ENCODE data around the gene ANKRD22. TPM values are rescaled to one million over a fixed set of nuclear protein-coding genes. Genes with fewer than 3 reads are reported as not detected.

ANKRD22 gene
- total RNA-seq, 2 experiments from 2014 or later, result not detected

DNA sequence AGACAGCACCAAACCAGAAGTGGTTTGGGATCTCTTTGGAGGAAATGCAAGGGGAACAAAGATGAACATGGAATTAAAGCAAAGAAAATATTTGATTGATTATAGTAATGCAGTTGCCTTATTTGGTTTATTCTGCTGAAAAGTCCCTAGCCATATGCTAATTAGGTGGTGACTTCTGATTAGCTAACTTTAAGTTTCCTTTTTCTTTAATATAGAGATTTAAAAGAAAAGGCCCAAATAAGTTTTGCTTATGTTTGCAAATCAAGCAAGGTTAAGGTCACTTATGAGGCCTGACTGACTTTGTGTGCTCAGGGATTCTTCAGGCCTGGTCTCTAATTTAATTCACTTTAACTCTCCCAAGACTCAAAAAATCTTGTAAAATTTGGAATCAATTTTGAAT lies 6.2 kb upstream of the ANKRD22 start:
- ChIA-PET POLR2A (interaction anchor here (0.7 kb wide), 1 partner anchor 779 kb away, joined by 3 read pairs; no protein-coding TSS in a partner anchor), CTCF (interaction anchor here (1.0 kb wide), 1 partner anchor 22 kb away, joined by 3 read pairs; no protein-coding TSS in a partner anchor)
- TF ChIP-seq, protein P1, sequence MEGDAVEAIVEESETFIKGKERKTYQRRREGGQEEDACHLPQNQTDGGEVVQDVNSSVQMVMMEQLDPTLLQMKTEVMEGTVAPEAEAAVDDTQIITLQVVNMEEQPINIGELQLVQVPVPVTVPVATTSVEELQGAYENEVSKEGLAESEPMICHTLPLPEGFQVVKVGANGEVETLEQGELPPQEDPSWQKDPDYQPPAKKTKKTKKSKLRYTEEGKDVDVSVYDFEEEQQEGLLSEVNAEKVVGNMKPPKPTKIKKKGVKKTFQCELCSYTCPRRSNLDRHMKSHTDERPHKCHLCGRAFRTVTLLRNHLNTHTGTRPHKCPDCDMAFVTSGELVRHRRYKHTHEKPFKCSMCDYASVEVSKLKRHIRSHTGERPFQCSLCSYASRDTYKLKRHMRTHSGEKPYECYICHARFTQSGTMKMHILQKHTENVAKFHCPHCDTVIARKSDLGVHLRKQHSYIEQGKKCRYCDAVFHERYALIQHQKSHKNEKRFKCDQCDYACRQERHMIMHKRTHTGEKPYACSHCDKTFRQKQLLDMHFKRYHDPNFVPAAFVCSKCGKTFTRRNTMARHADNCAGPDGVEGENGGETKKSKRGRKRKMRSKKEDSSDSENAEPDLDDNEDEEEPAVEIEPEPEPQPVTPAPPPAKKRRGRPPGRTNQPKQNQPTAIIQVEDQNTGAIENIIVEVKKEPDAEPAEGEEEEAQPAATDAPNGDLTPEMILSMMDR (IDR thresholded peaks at IDR 0.05), result no peak
- ATAC-seq (ENCODE audit: poor library complexity) (no peak), DNase-seq (no peak)
- Mint-ChIP-seq H3K9me3 (no peaks in the 10 kb centered on the region), H3K27me3 (no peaks in the 10 kb centered on the region), H3K4me3 (no peak overlapping the region), H3K36me3 (ENCODE audit: low read depth) (no peaks in the 10 kb centered on the region), H3K4me1 (ENCODE audit: low read depth) (no peaks in the 10 kb centered on the region), H3K27ac (no peak overlapping the region)
- H3K4me3 ChIP-seq (ENCODE audit: low read length), result no peak overlapping the region
- no peak overlapping the region for H3K27ac ChIP-seq (ENCODE audit: low read depth in 1 of 2, low read length in 2 of 2)
- intact Hi-C loops (cut with DNase I, micrococcal nuclease), result no loop called here
- no peaks in the 10 kb centered on the region for H3K36me3 ChIP-seq (ENCODE audit: insufficient read depth, low read length)
- H3K9me3 ChIP-seq (ENCODE audit: control insufficient read depth in 1 of 2, insufficient read depth in 1 of 2, low read length in 2 of 2), result no peaks in the 10 kb centered on the region
- H3K27me3 ChIP-seq (ENCODE audit: control insufficient read depth in 1 of 2, insufficient read depth in 2 of 2, low read length in 2 of 2), result no peaks in the 10 kb centered on the region
- H3K4me1 ChIP-seq (ENCODE audit: insufficient read depth, low read length), result no peaks in the 10 kb centered on the region

DNA sequence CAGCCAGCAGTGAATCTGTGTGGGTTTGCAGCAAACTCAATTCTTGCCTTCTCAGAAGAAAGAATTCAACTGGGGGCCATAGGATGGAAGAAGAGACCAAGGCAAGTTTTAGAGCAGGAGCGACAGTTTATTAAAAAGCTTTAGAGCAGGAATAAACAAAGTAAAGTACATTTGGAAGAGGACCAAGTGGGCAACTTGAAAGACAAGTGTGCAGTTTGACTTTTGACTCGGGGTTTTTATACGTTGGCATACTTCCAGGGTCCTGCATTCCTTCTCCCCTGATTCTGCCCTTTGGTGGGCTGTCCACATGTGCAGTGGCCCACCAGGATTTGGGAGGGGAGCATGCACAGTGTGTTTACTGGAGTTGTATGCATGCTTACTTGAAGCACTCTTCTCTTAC lies 3.0 kb upstream of the ANKRD22 start:
- ATAC-seq (ENCODE audit: poor library complexity) (no peak), DNase-seq (no peak)
- ChIA-PET CTCF (no interaction called here), POLR2A (interaction anchor here (1.1 kb wide), 1 partner anchor 25 kb away, joined by 3 read pairs; the partner anchor contains the start of gene STAMBPL1)
- Histone ChIP-seq H3K9me3 (ENCODE audit: control insufficient read depth in 1 of 2, insufficient read depth in 1 of 2, low read length in 2 of 2) (no peaks in the 10 kb centered on the region), H3K27me3 (ENCODE audit: control insufficient read depth in 1 of 2, insufficient read depth in 2 of 2, low read length in 2 of 2) (no peaks in the 10 kb centered on the region), H3K36me3 (ENCODE audit: insufficient read depth, low read length) (no peaks in the 10 kb centered on the region), H3K4me3 (ENCODE audit: low read length) (no peak overlapping the region), H3K4me1 (ENCODE audit: insufficient read depth, low read length) (no peaks in the 10 kb centered on the region), H3K27ac (ENCODE audit: low read depth in 1 of 2, low read length in 2 of 2) (no peak overlapping the region)
- H3K36me3 Mint-ChIP-seq (ENCODE audit: low read depth), result no peaks in the 10 kb centered on the region
- H3K4me3 Mint-ChIP-seq, result no peak overlapping the region
- no peaks in the 10 kb centered on the region for H3K9me3 Mint-ChIP-seq
- no peak overlapping the region for H3K27ac Mint-ChIP-seq
- no peaks in the 10 kb centered on the region for H3K27me3 Mint-ChIP-seq
- intact Hi-C loops (cut with DNase I, micrococcal nuclease), result no loop called here
- no peaks in the 10 kb centered on the region for H3K4me1 Mint-ChIP-seq (ENCODE audit: low read depth)
- TF ChIP-seq, protein P1 (IDR thresholded peaks at IDR 0.05), result no peak

DNA sequence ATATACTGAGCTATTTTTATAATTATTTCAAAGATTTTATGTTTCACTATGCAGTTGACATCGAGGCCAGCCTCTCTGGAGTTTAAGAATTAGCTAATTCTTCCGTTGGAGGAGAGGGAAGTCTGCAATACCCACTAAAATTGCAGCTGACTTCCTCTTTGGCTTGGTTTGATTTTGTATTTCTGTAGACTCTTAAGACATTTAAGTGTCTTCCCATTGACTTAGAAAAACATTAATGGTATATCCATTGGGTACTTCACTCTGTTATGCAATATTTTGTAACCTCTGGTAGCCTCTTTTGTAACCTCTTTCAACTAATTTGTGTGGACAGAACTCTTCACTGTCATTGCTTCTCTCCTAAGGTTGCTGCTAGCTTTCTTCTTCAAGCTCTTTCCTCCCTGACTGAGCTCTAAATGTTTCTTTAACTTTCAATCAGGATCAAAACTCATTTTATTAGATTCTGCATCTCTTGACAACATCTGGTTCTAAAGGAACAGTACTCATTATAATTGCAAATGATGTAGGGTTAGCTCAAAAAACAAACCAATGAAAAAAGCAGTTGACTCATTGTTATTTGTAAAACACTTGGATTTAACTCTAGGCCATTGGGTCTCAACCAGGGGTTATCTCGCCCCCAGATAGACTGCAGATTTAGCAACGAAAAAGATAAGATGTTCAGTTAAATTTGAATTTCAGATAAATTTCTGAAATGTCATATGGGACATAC lies 1.7 kb upstream of the ANKRD22 start:
- no peaks in the 10 kb centered on the region for H3K27me3 Mint-ChIP-seq
- intact Hi-C loops (cut with DNase I, micrococcal nuclease), result no loop called here
- H3K4me1 ChIP-seq (ENCODE audit: insufficient read depth, low read length), result no peaks in the 10 kb centered on the region
- H3K4me3 Mint-ChIP-seq, result no peak overlapping the region
- TF ChIP-seq, protein P1 (IDR thresholded peaks at IDR 0.05), result no peak
- no peak overlapping the region for H3K27ac Mint-ChIP-seq
- no peak overlapping the region for H3K27ac ChIP-seq (ENCODE audit: low read depth in 1 of 2, low read length in 2 of 2)
- no peak for ATAC-seq (ENCODE audit: poor library complexity)
- POLR2A ChIA-PET, result interaction anchor here (1.1 kb wide), 1 partner anchor 26 kb away, joined by 3 read pairs; no protein-coding TSS in a partner anchor
- no peaks in the 10 kb centered on the region for H3K27me3 ChIP-seq (ENCODE audit: control insufficient read depth in 1 of 2, insufficient read depth in 2 of 2, low read length in 2 of 2)
- H3K36me3 ChIP-seq (ENCODE audit: insufficient read depth, low read length), result no peaks in the 10 kb centered on the region
- no peaks in the 10 kb centered on the region for H3K9me3 Mint-ChIP-seq
- H3K4me3 ChIP-seq (ENCODE audit: low read length), result no peak overlapping the region
- no peaks in the 10 kb centered on the region for H3K9me3 ChIP-seq (ENCODE audit: control insufficient read depth in 1 of 2, insufficient read depth in 1 of 2, low read length in 2 of 2)
- H3K36me3 Mint-ChIP-seq (ENCODE audit: low read depth), result no peaks in the 10 kb centered on the region
- H3K4me1 Mint-ChIP-seq (ENCODE audit: low read depth), result peaks cover 6% of the 10 kb centered on the region
- no peak for DNase-seq
- CTCF ChIA-PET, result interaction anchor here (1.1 kb wide), 1 partner anchor 154 kb away, joined by 3 read pairs; no protein-coding TSS in a partner anchor

All from CD4-positive, alpha-beta T cell (primary cell).